ACC112 (cell line): ENCODE results near the gene DMXL1.
A peak's percentile ranks its signal among the peaks of the same experiment; 100 is the strongest.

Experiments used
- H2AFZ ChIP-seq: fragments of 200-600 bp; sonication (generic); one replicate; pipeline ENCODE4 v1.6.0; 2017; ENCODE audit warnings: antibody characterized with exemption, low read length; ENCODE audit not compliant: unreplicated experiment
- H3K27ac ChIP-seq: fragments of 200-600 bp; sonication (generic); 2 replicates; pipeline ENCODE4 v1.5.1; 2014; ENCODE audit warnings: low read depth, mild to moderate bottlenecking, antibody characterized with exemption, low read length, moderate library complexity
- H3K27me3 ChIP-seq: fragments of 200-600 bp; sonication (generic); 2 replicates; pipeline ENCODE4 v1.6.1; 2014; ENCODE audit warnings: mild to moderate bottlenecking, antibody characterized with exemption, low read length, moderate library complexity, mixed read lengths; ENCODE audit not compliant: insufficient read depth
- H3K36me3 ChIP-seq: fragments of 200-600 bp; sonication (generic); 2 replicates; pipeline ENCODE4 v1.6.1; 2016; ENCODE audit warnings: mild to moderate bottlenecking, antibody characterized with exemption, low read length, moderate library complexity, mixed read lengths; ENCODE audit not compliant: insufficient read depth
- H3K4me1 ChIP-seq: fragments of 200-600 bp; sonication (generic); one replicate; pipeline ENCODE4 v1.6.1; 2016; ENCODE audit warnings: low read length, mixed read lengths; ENCODE audit not compliant: insufficient read depth, unreplicated experiment, control insufficient read depth
- H3K4me3 ChIP-seq: fragments of 200-600 bp; sonication (generic); 2 replicates; pipeline ENCODE4 v1.5.1; 2014; ENCODE audit warnings: mild to moderate bottlenecking, low read depth, low read length
- H3K79me2 ChIP-seq: fragments of 200-600 bp; sonication (generic); one replicate; pipeline ENCODE4 v1.6.0; 2016; ENCODE audit warnings: low read length; ENCODE audit not compliant: control insufficient read depth, unreplicated experiment, insufficient read depth

Gene DMXL1

DNA sequence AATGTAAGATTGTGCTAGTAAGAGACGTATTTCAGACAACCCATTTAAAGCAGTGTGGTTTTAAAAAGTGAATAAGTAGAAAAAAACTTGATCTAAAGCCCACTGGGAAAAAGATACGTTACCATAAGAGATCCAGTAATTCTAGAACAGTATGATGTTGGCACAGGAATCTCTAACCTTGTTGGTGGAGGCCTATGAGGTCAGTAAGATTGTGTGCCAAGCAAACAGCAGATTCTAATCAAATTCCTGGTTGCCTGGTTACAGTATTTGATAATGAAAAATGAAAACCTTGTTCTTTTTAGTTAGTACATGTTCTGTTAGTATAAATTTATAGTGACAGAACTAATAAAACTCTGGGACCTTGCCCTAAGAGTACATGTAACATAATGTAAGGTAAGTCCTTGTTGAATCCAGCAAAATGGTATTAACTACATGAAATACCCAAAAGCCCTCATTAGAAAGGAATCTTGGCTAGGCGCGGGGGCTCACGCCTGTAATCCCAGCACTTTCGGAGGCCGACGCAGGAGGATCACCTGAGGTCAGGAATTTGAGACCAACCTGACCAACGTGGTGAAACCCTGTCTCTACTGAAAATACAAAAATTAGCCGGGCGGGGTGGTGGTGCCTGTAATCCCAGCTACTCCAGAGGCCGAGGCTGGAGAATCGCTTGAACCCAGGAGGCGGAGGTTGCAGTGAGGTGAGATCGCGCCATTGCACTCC lies 33.2 kb upstream of the DMXL1 start:
- Histone ChIP-seq H3K79me2 (no peaks in the 10 kb centered on the region), H3K27me3 (no peaks in the 10 kb centered on the region), H2AFZ (no peak overlapping the region), H3K4me3 (no peak overlapping the region), H3K36me3 (no peaks in the 10 kb centered on the region), H3K27ac (peak overlapping the region; percentile 8; the same call in 1 of the 2 replicates), H3K4me1 (peaks cover 11% of the 10 kb centered on the region)

DNA sequence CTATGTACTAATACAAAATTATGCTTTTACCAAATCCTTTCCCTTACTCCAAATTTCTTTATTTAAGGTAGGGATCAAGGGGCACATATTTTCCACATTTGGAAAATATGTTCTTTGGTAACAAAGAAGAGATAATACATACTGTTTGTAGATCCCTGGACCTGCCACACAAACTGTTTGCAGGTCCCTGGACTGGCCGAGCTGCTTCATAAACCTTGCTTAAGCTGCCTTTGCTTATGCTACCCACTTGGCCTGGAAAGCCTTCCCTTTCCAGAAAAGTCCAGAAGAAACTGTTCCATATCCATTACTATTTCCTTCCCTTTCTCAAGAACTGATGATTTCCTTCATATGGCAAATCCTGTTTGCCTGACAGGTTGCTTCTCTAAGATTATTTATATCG lies 22.6 kb upstream of the DMXL1 start:
- Histone ChIP-seq H3K4me1 (peaks cover 7% of the 10 kb centered on the region), H3K4me3 (no peak overlapping the region), H3K27ac (no peak overlapping the region), H3K27me3 (no peaks in the 10 kb centered on the region), H2AFZ (no peak overlapping the region), H3K79me2 (no peaks in the 10 kb centered on the region), H3K36me3 (no peaks in the 10 kb centered on the region)

DNA sequence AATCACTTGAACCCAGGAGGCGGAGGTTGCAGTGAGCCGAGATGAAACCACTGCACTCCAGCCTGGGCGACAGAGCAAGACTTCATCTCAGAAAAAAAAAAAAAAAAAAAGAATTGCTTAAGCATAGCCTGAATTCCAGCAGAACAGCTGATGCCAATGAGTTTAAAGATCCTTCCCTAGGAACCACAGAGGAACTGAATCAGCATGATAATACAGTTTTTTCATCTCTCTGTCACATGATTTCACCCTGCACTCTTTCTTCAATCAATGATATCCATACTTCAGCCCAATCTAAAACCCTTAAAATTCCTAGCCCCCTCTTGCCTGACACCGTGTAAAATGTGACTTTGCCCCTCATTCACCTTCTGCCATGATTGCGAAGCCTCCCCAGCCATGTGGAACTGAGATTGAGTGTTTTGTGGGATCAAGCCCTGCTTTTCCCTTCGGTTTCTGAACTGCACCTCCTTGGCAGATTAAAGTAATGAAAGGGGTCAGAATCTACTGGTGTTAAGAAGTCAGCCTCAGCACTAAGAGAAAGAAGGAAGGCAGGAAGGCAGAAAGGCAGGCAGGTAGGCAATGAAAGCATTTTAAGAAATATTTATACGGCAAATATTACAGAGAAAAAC lies 20.9 kb upstream of the DMXL1 start:
- Histone ChIP-seq H3K79me2 (no peaks in the 10 kb centered on the region), H3K4me3 (no peak overlapping the region), H3K4me1 (peaks cover 7% of the 10 kb centered on the region), H3K27me3 (no peaks in the 10 kb centered on the region), H3K36me3 (no peaks in the 10 kb centered on the region), H2AFZ (peak overlapping the region; percentile 91), H3K27ac (peak overlapping the region; percentile 59)

DNA sequence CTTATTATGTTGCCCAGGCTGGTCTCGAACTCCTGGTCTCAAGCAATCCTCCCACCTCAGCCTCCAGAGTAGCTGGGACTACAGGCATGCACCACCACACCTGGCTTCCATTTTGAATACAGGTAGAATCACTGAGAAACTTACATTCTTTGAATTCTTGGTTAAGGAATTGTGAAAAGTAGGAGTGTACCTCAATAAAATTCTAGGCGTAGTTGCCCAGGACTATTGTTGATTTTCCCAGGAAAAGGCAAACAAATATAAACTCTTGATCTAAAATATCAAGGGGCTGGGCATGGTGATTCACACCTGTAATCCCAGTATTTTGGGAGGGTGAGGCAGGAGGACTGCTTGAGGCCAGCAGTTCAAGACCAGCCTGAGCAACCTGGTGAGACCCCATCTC lies 16.8 kb upstream of the DMXL1 start:
- Histone ChIP-seq H3K27ac (no peak overlapping the region), H3K36me3 (no peaks in the 10 kb centered on the region), H3K79me2 (no peaks in the 10 kb centered on the region), H2AFZ (no peak overlapping the region), H3K4me1 (peaks cover 7% of the 10 kb centered on the region), H3K27me3 (no peaks in the 10 kb centered on the region), H3K4me3 (no peak overlapping the region)

DNA sequence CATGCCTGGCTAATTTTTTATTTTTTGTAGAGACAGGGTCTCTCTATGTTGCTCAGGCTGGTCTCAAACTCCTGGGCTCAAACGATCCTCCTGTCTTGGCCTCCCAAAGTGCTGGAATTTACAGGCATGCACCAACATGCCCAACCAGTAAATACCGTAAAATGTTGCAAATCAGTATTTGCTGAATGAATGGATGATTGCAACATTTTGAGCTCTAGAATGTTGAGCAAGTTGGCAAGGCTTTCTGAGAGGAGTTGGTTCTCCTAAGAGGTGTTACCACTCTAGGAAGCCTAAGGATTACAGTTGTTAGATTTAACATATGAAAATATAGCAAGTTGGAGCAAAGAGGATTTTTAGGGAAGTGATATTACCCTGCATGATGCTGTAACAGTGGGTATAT lies 15.6 kb upstream of the DMXL1 start:
- Histone ChIP-seq H3K4me3 (no peak overlapping the region), H3K27ac (no peak overlapping the region), H3K36me3 (no peaks in the 10 kb centered on the region), H3K79me2 (no peaks in the 10 kb centered on the region), H2AFZ (no peak overlapping the region), H3K4me1 (peaks cover 2% of the 10 kb centered on the region), H3K27me3 (no peaks in the 10 kb centered on the region)

DNA sequence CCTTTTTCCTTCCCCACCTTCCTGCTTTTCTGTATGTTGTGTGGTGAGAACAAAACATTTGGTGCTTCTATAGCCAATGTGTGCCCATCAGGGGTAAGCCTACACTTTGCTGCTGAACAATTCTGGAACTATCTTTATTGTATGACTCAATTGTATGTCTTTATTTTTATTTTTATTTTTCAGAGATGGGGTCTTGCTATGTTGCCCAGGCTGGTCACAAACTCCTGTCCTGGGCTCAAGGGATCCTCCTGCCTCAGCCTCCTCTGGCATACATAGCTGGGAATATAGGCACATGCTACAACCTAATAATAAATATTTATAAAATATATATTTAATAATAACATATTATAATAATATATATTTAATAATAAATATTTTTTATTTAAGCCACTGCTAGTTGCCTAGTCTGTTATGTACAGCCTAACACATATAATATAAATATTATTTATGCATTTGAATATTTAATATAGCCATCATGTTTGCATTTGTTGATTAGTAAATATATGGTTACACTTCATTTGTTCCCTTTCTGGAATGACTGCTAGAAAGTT lies 11.8 kb upstream of the DMXL1 start:
- H3K79me2 ChIP-seq, result no peaks in the 10 kb centered on the region
- H2AFZ ChIP-seq, result no peak overlapping the region
- no peak overlapping the region for H3K27ac ChIP-seq
- H3K36me3 ChIP-seq, result no peaks in the 10 kb centered on the region
- no peak overlapping the region for H3K4me3 ChIP-seq
- no peaks in the 10 kb centered on the region for H3K27me3 ChIP-seq
- peaks cover 9% of the 10 kb centered on the region for H3K4me1 ChIP-seq

DNA sequence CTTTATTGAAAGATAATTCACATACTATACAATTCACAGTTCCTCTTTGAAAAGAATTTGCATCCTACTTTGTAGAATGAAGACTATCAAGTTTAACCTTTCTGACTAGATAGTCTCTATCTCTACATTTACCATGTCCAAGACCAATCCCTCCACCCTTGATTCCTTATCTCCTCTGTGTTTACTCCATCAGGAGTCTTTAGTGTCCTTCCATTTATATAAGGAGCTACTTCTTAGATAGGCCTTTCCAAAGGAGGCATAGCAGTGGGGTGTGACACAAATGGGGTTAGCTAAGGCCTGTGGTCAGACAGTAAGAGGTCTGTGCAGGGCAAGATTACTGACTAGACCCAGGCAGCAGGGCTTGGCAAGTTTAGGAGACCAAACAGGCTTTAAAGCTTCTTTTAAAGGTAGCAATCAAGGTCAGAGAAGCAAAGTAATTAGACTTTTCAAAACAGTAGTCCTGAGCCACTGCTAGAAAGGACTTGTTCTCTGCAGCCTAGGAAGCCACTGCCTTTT lies 11.1 kb upstream of the DMXL1 start:
- peaks cover 9% of the 10 kb centered on the region for H3K4me1 ChIP-seq
- H2AFZ ChIP-seq, result no peak overlapping the region
- H3K79me2 ChIP-seq, result no peaks in the 10 kb centered on the region
- H3K36me3 ChIP-seq, result no peaks in the 10 kb centered on the region
- H3K27me3 ChIP-seq, result no peaks in the 10 kb centered on the region
- H3K4me3 ChIP-seq, result no peak overlapping the region
- no peak overlapping the region for H3K27ac ChIP-seq

DNA sequence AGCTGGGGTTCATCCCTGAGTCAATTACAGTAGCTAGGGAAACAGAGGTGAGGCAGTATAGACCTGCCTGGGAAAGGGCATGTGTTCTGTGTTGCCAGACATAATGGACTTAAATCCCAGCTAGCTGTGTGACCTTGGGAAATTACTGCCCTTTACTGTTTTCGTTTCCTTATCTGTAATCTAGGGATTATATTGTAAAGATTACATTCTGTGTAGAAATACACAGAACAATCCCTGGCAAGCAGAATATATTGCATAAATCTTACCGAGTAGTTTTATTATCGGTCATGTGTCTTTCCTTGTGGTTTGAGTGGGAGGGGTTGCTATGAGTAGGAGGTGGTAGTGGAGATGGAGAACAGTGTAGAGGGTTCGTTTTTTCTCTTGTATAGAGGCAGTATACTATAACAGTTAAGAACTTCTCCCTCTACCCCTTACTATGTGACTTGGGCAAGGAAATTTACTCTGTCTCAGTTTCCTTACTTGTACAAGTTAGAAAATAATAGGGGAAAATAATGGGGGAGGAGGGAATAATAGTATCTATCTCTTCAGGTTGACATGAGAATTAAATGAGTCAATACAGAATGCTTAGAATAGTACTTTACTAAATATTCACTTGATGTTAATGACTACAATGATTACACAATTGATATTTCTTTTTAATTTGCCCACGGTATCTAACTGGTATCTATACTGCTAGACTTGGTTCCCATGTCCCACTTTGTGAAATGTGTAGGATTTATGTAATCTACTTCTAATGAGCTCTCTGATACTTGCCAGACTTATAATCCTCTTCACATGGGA lies 7.1 kb upstream of the DMXL1 start:
- Histone ChIP-seq H3K27me3 (no peaks in the 10 kb centered on the region), H3K4me3 (peak overlapping the region; percentile 28; the same call in 1 of the 2 replicates), H3K79me2 (no peaks in the 10 kb centered on the region), H2AFZ (peak overlapping the region; percentile 89), H3K27ac (no peak overlapping the region), H3K36me3 (no peaks in the 10 kb centered on the region), H3K4me1 (peaks cover 9% of the 10 kb centered on the region)

DNA sequence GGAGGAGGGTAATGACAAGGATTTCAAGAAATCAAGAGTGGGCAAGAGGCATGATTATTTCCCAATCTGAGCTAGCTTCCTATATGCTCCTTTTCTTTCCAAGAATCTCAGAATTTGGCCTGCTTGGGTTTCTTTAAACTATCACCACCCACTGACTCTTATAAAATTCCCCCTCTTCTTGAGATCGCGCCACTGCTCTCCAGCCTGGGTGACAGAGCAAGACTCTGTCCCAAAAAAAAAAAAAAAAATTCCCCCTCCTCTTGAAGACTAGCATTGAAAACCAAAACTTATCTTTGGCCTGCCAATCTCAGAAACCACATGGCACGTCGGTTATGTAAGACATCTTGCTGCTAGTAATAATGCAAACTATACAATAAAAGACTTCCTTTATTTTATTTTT lies 3.4 kb upstream of the DMXL1 start:
- H3K36me3 ChIP-seq, result no peaks in the 10 kb centered on the region
- H3K27ac ChIP-seq, result no peak overlapping the region
- H3K27me3 ChIP-seq, result no peaks in the 10 kb centered on the region
- peaks cover 13% of the 10 kb centered on the region for H3K4me1 ChIP-seq
- H3K79me2 ChIP-seq, result peaks cover 11% of the 10 kb centered on the region
- H2AFZ ChIP-seq, result no peak overlapping the region
- no peak overlapping the region for H3K4me3 ChIP-seq

DNA sequence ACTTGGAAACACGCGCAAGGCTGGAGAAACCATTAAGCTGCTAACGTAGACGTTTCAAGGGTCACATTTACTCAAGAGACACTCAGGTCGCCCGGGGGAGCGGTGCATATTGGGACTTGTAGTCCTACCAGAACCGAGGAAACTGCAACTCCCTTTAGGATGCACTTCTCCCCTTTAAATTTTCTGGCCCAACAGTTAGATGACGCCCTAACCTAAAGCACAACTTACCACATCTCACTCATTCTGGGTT lies 384 bp upstream of the DMXL1 start:
- H3K27ac ChIP-seq, result peak overlapping the region; percentile 90
- H2AFZ ChIP-seq, result peak overlapping the region; percentile 95
- peaks cover 12% of the 10 kb centered on the region for H3K4me1 ChIP-seq
- no peaks in the 10 kb centered on the region for H3K36me3 ChIP-seq
- H3K79me2 ChIP-seq, result peaks cover 36% of the 10 kb centered on the region
- no peaks in the 10 kb centered on the region for H3K27me3 ChIP-seq
- peak overlapping the region; percentile 93 for H3K4me3 ChIP-seq
